HG03159 (cell line): Measurements from ENCODE around the gene LONRF3.

Source experiments
- ATAC-seq: cut with Tn5 transposase; IDR thresholded peaks from one replicate; pipeline ENCODE4 v1.9.1; 2021; ENCODE audit warnings: mild to moderate bottlenecking, moderate library complexity; ENCODE audit not compliant: unreplicated experiment

Gene LONRF3

GRCh38 chrX:118974088-118974907, at the start of gene LONRF3:
Gene LONRF3, plus strand, starts transcription at chrX:118974618. Its CDS starts 163 bp downstream, at chrX:118974781.
- ATAC-seq: peak; percentile 33

- ATAC-seq: no peak
Observed at GRCh38 chrX:118928151-118928550, 46.3 kb upstream of the LONRF3 start.

- no peak for ATAC-seq
Observed at GRCh38 chrX:118935352-118935751, 39.1 kb upstream of the LONRF3 start.

- ATAC-seq: no peak
Observed at GRCh38 chrX:118941147-118941546, 33.3 kb upstream of the LONRF3 start.

GRCh38 chrX:118943102-118943501, 31.3 kb upstream of the LONRF3 start:
- no peak for ATAC-seq

GRCh38 chrX:118945921-118946320, 28.5 kb upstream of the LONRF3 start:
- no peak for ATAC-seq

- ATAC-seq: no peak
Observed at GRCh38 chrX:118948270-118948669, 26.1 kb upstream of the LONRF3 start.

GRCh38 chrX:118961866-118962560, 12.4 kb upstream of the LONRF3 start:
- no peak for ATAC-seq

GRCh38 chrX:118963159-118963558, 11.3 kb upstream of the LONRF3 start:
- no peak for ATAC-seq

GRCh38 chrX:118964252-118964651, 10.2 kb upstream of the LONRF3 start:
- no peak for ATAC-seq

GRCh38 chrX:118965395-118965794, 9.0 kb upstream of the LONRF3 start:
- ATAC-seq: no peak

GRCh38 chrX:118968031-118968430, 6.4 kb upstream of the LONRF3 start:
- no peak for ATAC-seq

GRCh38 chrX:118971552-118971951, 2.9 kb upstream of the LONRF3 start:
- no peak for ATAC-seq

- no peak for ATAC-seq
Observed at GRCh38 chrX:118973389-118974087, 880 bp upstream of the LONRF3 start.

GRCh38 chrX:118974908-118975671, 672 bp downstream of the LONRF3 start:
- peak; percentile 45 for ATAC-seq

GRCh38 chrX:118975831-118976598, 1.6 kb downstream of the LONRF3 start:
- no peak for ATAC-seq

GRCh38 chrX:118976599-118977340, 2.4 kb downstream of the LONRF3 start:
- ATAC-seq: no peak

GRCh38 chrX:118977424-118977823, 3.0 kb downstream of the LONRF3 start:
- ATAC-seq: no peak

- ATAC-seq: no peak
Observed at GRCh38 chrX:118978451-118978850, 4.0 kb downstream of the LONRF3 start.
